H1 (cell line): Measurements from ENCODE around the gene SLCO4A1. TPM values are rescaled to one million over a fixed set of nuclear protein-coding genes. Genes with fewer than 3 reads are reported as not detected.

Source experiments
- CTCF ChIA-PET: fragments of 300-600 bp; sonication (Branson Sonifier 250); formaldehyde crosslinking; loops from one replicate; lab custom pipeline; 2021; ENCODE audit not compliant: partially characterized antibody; lab: Charles Lee
- POLR2A ChIA-PET: fragments of 300-600 bp; sonication (Branson Sonifier 250); formaldehyde crosslinking; loops from one replicate; lab custom pipeline; 2021; ENCODE audit warnings: inconsistent platforms; ENCODE audit not compliant: partially characterized antibody; lab: Charles Lee
- DNase-seq, 2 experiments: peaks; one replicate each; pipeline versions ENCODE4 v3.0.0 to v3.0.0-alpha.2; 2010 to 2022; ENCODE audit warnings: low spot score in 2 of 2, low read depth in 1 of 2, mixed read lengths in 1 of 2
- FAIRE-seq: peaks from 2 replicates; lab custom pipeline; 2011; peaks lifted over from hg19 to GRCh38; lab: Jason Lieb, UNC
- H2AFZ ChIP-seq: 2 replicates; pipeline ENCODE4 v1.8.1; 2012; ENCODE audit warnings: low read length, inconsistent platforms
- H2AK5ac ChIP-seq: 2 replicates; pipeline ENCODE4 v1.6.1; 2013; ENCODE audit warnings: low read depth, low read length
- H2BK120ac ChIP-seq: replicated peaks from 2 replicates; pipeline ENCODE3; 2013; ENCODE audit warnings: low read depth, low read length, inconsistent platforms
- H2BK12ac ChIP-seq: 2 replicates; pipeline ENCODE4 v1.6.1; 2013; ENCODE audit warnings: low read depth, low read length
- H2BK15ac ChIP-seq: 2 replicates; pipeline ENCODE4 v1.6.1; 2013; ENCODE audit warnings: low read length
- H2BK20ac ChIP-seq: 2 replicates; pipeline ENCODE4 v1.6.1; 2013; ENCODE audit warnings: low read length
- H2BK5ac ChIP-seq: 2 replicates; pipeline ENCODE4 v1.6.1; 2013; ENCODE audit warnings: low read depth, low read length
- H3K14ac ChIP-seq: 2 replicates; pipeline ENCODE4 v1.6.1; 2013; ENCODE audit warnings: inconsistent platforms; ENCODE audit not compliant: insufficient read length
- H3K18ac ChIP-seq: 2 replicates; pipeline ENCODE4 v1.6.1; 2013; ENCODE audit warnings: low read length; ENCODE audit errors: extremely low read depth
- H3K23ac ChIP-seq: 2 replicates; pipeline ENCODE4 v1.6.1; 2013; ENCODE audit warnings: inconsistent platforms; ENCODE audit not compliant: insufficient read length
- H3K23me2 ChIP-seq: 2 replicates; pipeline ENCODE4 v1.6.1; 2013; ENCODE audit warnings: low read depth, low read length
- H3K27ac ChIP-seq: 2 replicates; pipeline ENCODE4 v1.6.1; 2011; ENCODE audit warnings: low read depth, low read length, inconsistent platforms
- H3K27me3 ChIP-seq, 4 experiments: replicated peaks in 1 of 4; 1 replicate in 1 of 4; 2 replicates in 3 of 4; pipeline versions ENCODE4 v1.6.1 to v1.8.1; 2011 to 2013; ENCODE audit warnings: low read length in 3 of 4, mild to moderate bottlenecking in 3 of 4, inconsistent platforms in 2 of 4, mixed read lengths in 2 of 4, moderate library complexity in 1 of 4; ENCODE audit not compliant: control insufficient read depth in 3 of 4, insufficient read depth in 3 of 4; ENCODE audit errors: extremely low read depth in 1 of 4
- H3K36me3 ChIP-seq, 4 experiments: 2 replicates each; pipeline versions ENCODE4 v1.6.1 to v1.8.1; 2011 to 2013; ENCODE audit warnings: mild to moderate bottlenecking in 4 of 4, low read length in 3 of 4, moderate library complexity in 2 of 4, control low read depth in 1 of 4, inconsistent platforms in 1 of 4; ENCODE audit not compliant: insufficient read depth in 4 of 4, control insufficient read depth in 2 of 4
- H3K4ac ChIP-seq: replicated peaks from 2 replicates; pipeline ENCODE3; 2013; ENCODE audit warnings: low read length, low read depth, mixed read lengths, inconsistent platforms; ENCODE audit not compliant: insufficient read length
- H3K4me1 ChIP-seq, 4 experiments: replicated peaks in 1 of 4; 1 replicate in 1 of 4; 2 replicates in 3 of 4; pipeline versions ENCODE4 v1.6.1 to v1.8.1; 2011 to 2013; ENCODE audit warnings: low read length in 3 of 4, inconsistent platforms in 2 of 4, mixed read lengths in 1 of 4; ENCODE audit not compliant: insufficient read depth in 4 of 4, control insufficient read depth in 3 of 4
- H3K4me2 ChIP-seq, 2 experiments: 2 replicates each; pipeline versions ENCODE4 v1.6.1 to v1.8.1; 2011 to 2013; ENCODE audit warnings: low read depth in 2 of 2, low read length in 2 of 2, control low read depth in 1 of 2, inconsistent platforms in 1 of 2, mild to moderate bottlenecking in 1 of 2; ENCODE audit not compliant: insufficient read depth in 1 of 2
- H3K4me3 ChIP-seq, 4 experiments: fragments of 200-600, 300-600 bp in 1 of 4; sonication (generic), shearing (Covaris generic), sonication (Bioruptor Twin) in 1 of 4; 2 replicates each; pipeline versions ENCODE4 v1.5.1 to v1.8.1; 2011 to 2016; ENCODE audit warnings: low read length in 4 of 4, low read depth in 3 of 4, control low read depth in 2 of 4, inconsistent platforms in 2 of 4, mild to moderate bottlenecking in 2 of 4, mixed read lengths in 1 of 4, moderate library complexity in 1 of 4; ENCODE audit not compliant: insufficient read depth in 2 of 4; ENCODE audit errors: extremely low read depth in 1 of 4
- H3K56ac ChIP-seq: replicated peaks from 2 replicates; pipeline ENCODE3; 2013; ENCODE audit warnings: low read depth, mild to moderate bottlenecking, mixed read lengths, low read length, inconsistent platforms; ENCODE audit not compliant: insufficient read length
- H3K79me1 ChIP-seq: 2 replicates; pipeline ENCODE4 v1.6.1; 2013; ENCODE audit warnings: low read depth, low read length, control low read depth
- H3K79me2 ChIP-seq, 2 experiments: 2 replicates each; pipeline versions ENCODE4 v1.6.1 to v1.8.1; 2012 to 2013; ENCODE audit warnings: low read length in 2 of 2, mild to moderate bottlenecking in 2 of 2, inconsistent platforms in 1 of 2; ENCODE audit not compliant: insufficient read depth in 2 of 2, control insufficient read depth in 1 of 2
- H3K9ac ChIP-seq, 4 experiments: replicated peaks in 1 of 4; 1 replicate in 1 of 4; 2 replicates in 3 of 4; pipeline versions ENCODE4 v1.6.1 to v1.8.1; 2011 to 2013; ENCODE audit warnings: low read depth in 3 of 4, low read length in 3 of 4, control low read depth in 2 of 4, mild to moderate bottlenecking in 2 of 4, moderate library complexity in 2 of 4, inconsistent platforms in 1 of 4; ENCODE audit errors: extremely low read depth in 1 of 4
- H3K9me3 ChIP-seq, 2 experiments: 2 replicates each; pipeline versions ENCODE4 v1.6.1 to v1.8.1; 2012 to 2013; ENCODE audit warnings: mild to moderate bottlenecking in 2 of 2, moderate library complexity in 2 of 2, control low read depth in 1 of 2, inconsistent platforms in 1 of 2, low read depth in 1 of 2, low read length in 1 of 2, mixed read lengths in 1 of 2; ENCODE audit not compliant: insufficient read depth in 2 of 2
- H4K20me1 ChIP-seq, 2 experiments: replicated peaks in 1 of 2; 2 replicates each; pipeline versions ENCODE3 to v1.8.1; 2011 to 2013; ENCODE audit warnings: inconsistent platforms in 2 of 2, low read length in 2 of 2, mild to moderate bottlenecking in 1 of 2; ENCODE audit not compliant: insufficient read depth in 2 of 2, control insufficient read depth in 1 of 2
- H4K5ac ChIP-seq: 2 replicates; pipeline ENCODE4 v1.6.1; 2013; ENCODE audit warnings: low read length, low read depth, mixed read lengths, inconsistent platforms; ENCODE audit not compliant: insufficient read length
- H4K8ac ChIP-seq: 2 replicates; pipeline ENCODE4 v1.8.0; 2013; ENCODE audit warnings: mild to moderate bottlenecking, moderate library complexity, low read length, inconsistent platforms; ENCODE audit not compliant: insufficient read depth; ENCODE audit errors: extremely low read depth
- H4K91ac ChIP-seq: replicated peaks from 2 replicates; pipeline ENCODE3; 2013; ENCODE audit warnings: low read length, mixed read lengths, inconsistent platforms; ENCODE audit not compliant: insufficient read length
- ASH2L ChIP-seq: fragments of 200-600, 300-600 bp; sonication (generic); IDR thresholded peaks from one replicate; pipeline ENCODE4 v1.7.1; 2017; ENCODE audit warnings: low read length
- CEBPB ChIP-seq: IDR thresholded peaks from 2 replicates; pipeline ENCODE4 v1.6.1; 2012; ENCODE audit warnings: low read depth, low read length
- CREB1 ChIP-seq: IDR thresholded peaks from 2 replicates; pipeline ENCODE4 v1.6.1; 2012; ENCODE audit warnings: inconsistent platforms
- EGR1 ChIP-seq: IDR thresholded peaks from 2 replicates; pipeline ENCODE4 v1.6.1; 2011; ENCODE audit warnings: low read depth, low read length, borderline replicate concordance
- EZH2 ChIP-seq: fragments of 200-600 bp; sonication (generic); IDR thresholded peaks from 2 replicates; pipeline ENCODE4 v1.7.1; 2012; ENCODE audit warnings: low read depth, mild to moderate bottlenecking, moderate library complexity, low read length, inconsistent platforms; ENCODE audit not compliant: severe bottlenecking
- GABPA ChIP-seq: IDR thresholded peaks from 2 replicates; pipeline ENCODE4 v1.6.1; 2011; ENCODE audit warnings: mild to moderate bottlenecking, low read length, moderate library complexity, borderline replicate concordance; ENCODE audit not compliant: insufficient read depth
- KDM1A ChIP-seq: fragments of 200-600, 300-600 bp; sonication (generic); IDR thresholded peaks from 2 replicates; pipeline ENCODE4 v1.7.1; 2016; ENCODE audit warnings: mild to moderate bottlenecking, low read length, borderline replicate concordance
- KDM4A ChIP-seq: IDR thresholded peaks from one replicate; pipeline ENCODE4 v1.7.1; 2012; ENCODE audit warnings: low read depth, mild to moderate bottlenecking, moderate library complexity, low read length, inconsistent platforms; ENCODE audit not compliant: severe bottlenecking
- KDM5A ChIP-seq: fragments of 200-600 bp; IDR thresholded peaks from 2 replicates; pipeline ENCODE4 v1.7.1; 2012; ENCODE audit warnings: mild to moderate bottlenecking, low read length, inconsistent platforms, mixed read lengths
- RBBP5 ChIP-seq: IDR thresholded peaks from 2 replicates; pipeline ENCODE4 v1.7.1; 2012; ENCODE audit warnings: low read depth, mild to moderate bottlenecking, inconsistent platforms, low read length, moderate library complexity, borderline replicate concordance
- SP1 ChIP-seq: IDR thresholded peaks from 2 replicates; pipeline ENCODE4 v1.6.1; 2011; ENCODE audit warnings: low read depth, low read length
- SUZ12 ChIP-seq: fragments of 200-600 bp; sonication (generic); IDR thresholded peaks from 2 replicates; pipeline ENCODE4 v1.6.1; 2012; ENCODE audit warnings: mild to moderate bottlenecking, inconsistent platforms, low read length, moderate library complexity, mixed read lengths
- USF2 ChIP-seq: IDR thresholded peaks from 2 replicates; pipeline ENCODE4 v1.6.1; 2011; ENCODE audit warnings: low read length, improper control_type of control experiment
- WGBS, 2 experiments: shearing (Covaris generic) in 1 of 2; methylation state at CpG; one replicate each; pipeline versions ENCODE4 v1.1.6 to v1.1.7; 2013 to 2015; ENCODE audit warnings: low lambda C conversion rate in 2 of 2, mixed read lengths in 2 of 2, inconsistent platforms in 1 of 2, low coverage in 1 of 2, missing lambda C conversion rate in 1 of 2; ENCODE audit not compliant: insufficient replicate concordance in 2 of 2, insufficient coverage in 1 of 2, insufficient read length in 1 of 2; ENCODE audit errors: extremely low coverage in 1 of 2, missing lambda C conversion rate in 1 of 2; 5-methylcytosine and 5-hydroxymethylcytosine counted together
- polyA plus RNA-seq, 7 experiments: library from polyadenylated mRNA; depleted of rRNA in 3 of 7; stranded (reverse) in 5 of 7; unstranded in 2 of 7; fragments of >200 nt in 5 of 7; fragments of 200-250 nt in 2 of 7; gene quantifications; 1 replicate in 5 of 7; 2 replicates in 1 of 7; 4 replicates in 1 of 7; pipeline versions ENCODE4 v1.2.1 to v1.2.3, GENCODE V29; 2011 to 2013; ENCODE audit warnings: missing spikeins in 2 of 7, mixed read lengths in 2 of 7
- total RNA-seq: library from RNA; stranded (reverse); fragmentation: NEBNext Ultra II Directional; extraction: Animal tissue kit (Norgen Biotek cat#: 25700); gene quantifications from 2 replicates; pipeline ENCODE4 v1.2.1, GENCODE V29; 2021
- TF ChIP-seq, protein P1 (sequence below): IDR thresholded peaks from 2 replicates; pipeline ENCODE4 v1.6.1; 2012; ENCODE audit warnings: inconsistent platforms

Gene SLCO4A1
- total and polyA plus RNA-seq, 2 of the 8 experiments (the other 6 are each of a cell fraction or from before 2014, with no cell fraction given), result 10.5 to 18.5 TPM

DNA sequence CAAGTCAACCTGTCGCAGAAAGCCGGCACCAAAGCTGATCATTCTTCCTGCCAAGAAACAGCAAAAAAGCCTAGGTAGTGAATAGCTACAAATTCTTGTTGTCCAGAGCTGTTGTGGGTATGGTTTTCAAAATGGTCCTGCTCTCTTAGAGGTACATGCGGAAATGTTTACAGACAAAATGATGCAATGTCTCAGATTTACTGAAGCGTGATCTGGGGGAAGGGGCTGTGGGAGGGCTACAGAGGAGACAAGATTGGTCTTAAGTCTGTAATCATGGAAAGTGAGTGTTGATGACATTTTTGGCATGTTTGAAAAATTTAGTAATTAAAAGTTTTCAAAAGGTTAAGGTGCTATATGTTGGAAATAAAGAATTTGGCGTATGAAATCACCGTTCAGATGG is 72.5 kb downstream of the SLCO4A1 start:
- H3K79me1 ChIP-seq, result no peaks in the 10 kb centered on the region
- H3K14ac ChIP-seq, result no peak overlapping the region
- DNase-seq (no peak), FAIRE-seq (no peak)
- WGBS, 2 experiments, result 91% methylated on average over 6 of the region's 6 CpGs; no CpG with 5 or more reads in 1 of the 2 experiments
- H3K79me2 ChIP-seq, result no peaks in the 10 kb centered on the region
- peaks cover 0 to 3% of the 10 kb centered on the region in 2 experiments for H4K20me1 ChIP-seq
- H3K18ac ChIP-seq, result no peak overlapping the region
- H4K91ac ChIP-seq, result no peak overlapping the region
- H2BK120ac ChIP-seq, result no peak overlapping the region
- H2BK5ac ChIP-seq, result peak overlapping the region; percentile 35; the same call in 1 of the 2 replicates
- no peaks in the 10 kb centered on the region for H3K36me3 ChIP-seq
- no peaks in the 10 kb centered on the region for H3K9me3 ChIP-seq
- H2AK5ac ChIP-seq, result no peak overlapping the region
- H2BK20ac ChIP-seq, result no peak overlapping the region
- H3K23me2 ChIP-seq, result no peaks in the 10 kb centered on the region
- no peak overlapping the region for H4K8ac ChIP-seq
- H3K27ac ChIP-seq, result no peak overlapping the region
- no peak overlapping the region for H2BK12ac ChIP-seq
- no peak overlapping the region for H3K4ac ChIP-seq
- no peak overlapping the region for H3K23ac ChIP-seq
- ChIA-PET POLR2A (no interaction called here), CTCF (interaction anchor here (0.6 to 3.5 kb wide), 3 partner anchors 11 to 698 kb away, joined by 4 to 15 read pairs (median 4); no protein-coding TSS in a partner anchor)
- H3K56ac ChIP-seq, result no peak overlapping the region
- H3K4me1 ChIP-seq, result no peaks in the 10 kb centered on the region
- no peak overlapping the region for H3K4me3 ChIP-seq
- H2BK15ac ChIP-seq, result no peak overlapping the region
- H3K9ac ChIP-seq, result no peak overlapping the region
- peaks cover 7 to 15% (median 11%) of the 10 kb centered on the region in 4 experiments for H3K27me3 ChIP-seq
- H2AFZ ChIP-seq, result no peak overlapping the region
- H4K5ac ChIP-seq, result no peak overlapping the region
- H3K4me2 ChIP-seq, result no peak overlapping the region
- no peak for TF ChIP-seq CREB1
- TF ChIP-seq EZH2, result no peak
- TF ChIP-seq RBBP5, result no peak
- TF ChIP-seq, protein P1, sequence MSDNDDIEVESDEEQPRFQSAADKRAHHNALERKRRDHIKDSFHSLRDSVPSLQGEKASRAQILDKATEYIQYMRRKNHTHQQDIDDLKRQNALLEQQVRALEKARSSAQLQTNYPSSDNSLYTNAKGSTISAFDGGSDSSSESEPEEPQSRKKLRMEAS, result no peak
- TF ChIP-seq SUZ12, result no peak
- no peak for TF ChIP-seq KDM1A
- no peak for TF ChIP-seq KDM4A
- no peak for TF ChIP-seq USF2
- no peak for TF ChIP-seq EGR1
- TF ChIP-seq CEBPB, result no peak
- no peak for TF ChIP-seq GABPA
- no peak for TF ChIP-seq SP1
- TF ChIP-seq KDM5A, result no peak
- no peak for TF ChIP-seq ASH2L
